Neural progenitor cell (in vitro differentiated cells): ENCODE data around the gene ARHGAP23. TPM values are rescaled to one million over a fixed set of nuclear protein-coding genes. Genes with fewer than 3 reads are reported as not detected.

Experiments used
- DNase-seq: peaks from one replicate; pipeline ENCODE4 v3.0.0-alpha.2; 2016; ENCODE audit warnings: low spot score
- H2AFZ ChIP-seq: fragments of 200-600 bp; sonication (generic); replicated peaks from 2 replicates; pipeline ENCODE4 v1.6.1; 2016; ENCODE audit warnings: antibody characterized with exemption
- H3F3A ChIP-seq: fragments of 200-600 bp; sonication (generic); 2 replicates; pipeline ENCODE4 v1.6.1; 2016; ENCODE audit warnings: antibody characterized with exemption, low read depth
- H3K27ac ChIP-seq: fragments of 200-600 bp; sonication (generic); 2 replicates; pipeline ENCODE4 v1.5.1; 2016; ENCODE audit warnings: mild to moderate bottlenecking
- H3K27me3 ChIP-seq: fragments of 200-600 bp; sonication (generic); 2 replicates; pipeline ENCODE4 v1.6.1; 2016; ENCODE audit warnings: mild to moderate bottlenecking, moderate library complexity
- H3K36me3 ChIP-seq: fragments of 200-600 bp; sonication (generic); 2 replicates; pipeline ENCODE4 v1.5.1; 2016
- H3K4me1 ChIP-seq: fragments of 200-600 bp; sonication (generic); 2 replicates; pipeline ENCODE4 v1.6.1; 2016; ENCODE audit warnings: mixed run types
- H3K4me2 ChIP-seq: fragments of 200-600 bp; sonication (generic); 2 replicates; pipeline ENCODE4 v1.6.1; 2016
- H3K4me3 ChIP-seq: fragments of 200-600 bp; sonication (generic); 2 replicates; pipeline ENCODE4 v1.5.1; 2016
- H3K79me2 ChIP-seq: fragments of 200-600 bp; sonication (generic); 2 replicates; pipeline ENCODE4 v1.6.1; 2016; ENCODE audit warnings: low read depth
- H3K9ac ChIP-seq: fragments of 200-600 bp; sonication (generic); 2 replicates; pipeline ENCODE4 v1.6.1; 2016
- H3K9me3 ChIP-seq: fragments of 200-600 bp; sonication (generic); 2 replicates; pipeline ENCODE4 v1.5.1; 2016; ENCODE audit warnings: low read depth
- H4K20me1 ChIP-seq: fragments of 200-600 bp; sonication (generic); 2 replicates; pipeline ENCODE4 v1.6.1; 2016; ENCODE audit warnings: low read depth
- H3K27ac Mint-ChIP-seq: 3 replicates; pipeline ENCODE4 v1.8.0; 2021; ENCODE audit warnings: mixed read lengths
- H3K27me3 Mint-ChIP-seq: 2 replicates; pipeline ENCODE4 v1.8.0; 2022; ENCODE audit warnings: low read depth, mild to moderate bottlenecking, inconsistent platforms, moderate library complexity, mixed read lengths; ENCODE audit not compliant: insufficient read depth
- H3K36me3 Mint-ChIP-seq: 3 replicates; pipeline ENCODE4 v1.8.0; 2021; ENCODE audit warnings: mixed read lengths
- H3K4me1 Mint-ChIP-seq: 3 replicates; pipeline ENCODE4 v1.8.0; 2021; ENCODE audit warnings: mixed read lengths
- H3K4me3 Mint-ChIP-seq: 3 replicates; pipeline ENCODE4 v1.8.0; 2021; ENCODE audit warnings: mild to moderate bottlenecking, moderate library complexity, mixed read lengths
- H3K9me3 Mint-ChIP-seq: 3 replicates; pipeline ENCODE4 v1.8.0; 2020; ENCODE audit warnings: mixed read lengths
- CTCF ChIP-seq: fragments of 200-600 bp; sonication (generic); IDR thresholded peaks from 2 replicates; pipeline ENCODE4 v1.5.1; 2017; ENCODE audit warnings: antibody characterized with exemption, mild to moderate bottlenecking
- EZH2 ChIP-seq: fragments of 200-600 bp; sonication (generic); IDR thresholded peaks from 2 replicates; pipeline ENCODE4 v1.6.1; 2017; ENCODE audit warnings: antibody characterized with exemption, mild to moderate bottlenecking, moderate library complexity
- EZH2phosphoT487 ChIP-seq: fragments of 200-600 bp; sonication (generic); IDR thresholded peaks from 2 replicates; pipeline ENCODE4 v1.6.1; 2017; ENCODE audit warnings: antibody characterized with exemption
- total RNA-seq: library from RNA; depleted of rRNA; stranded (reverse); fragments of >200 nt; gene quantifications from 2 replicates; pipeline ENCODE4 v1.2.3, GENCODE V29; 2015; ENCODE audit warnings: low replicate concordance

The ARHGAP23 gene
- total RNA-seq, 1 donor from 2014 or later = 6.1 TPM

GRCh38 chr17:38448208-38448771, 20.0 kb downstream of the ARHGAP23 start:
- H3K36me3 Mint-ChIP-seq = no peaks in the 10 kb centered on the region

GRCh38 chr17:38449364-38449763, 21.1 kb downstream of the ARHGAP23 start:
- Mint-ChIP-seq H3K27ac (no peak overlapping the region), H3K9me3 (no peaks in the 10 kb centered on the region), H3K27me3 (peaks cover 32% of the 10 kb centered on the region), H3K36me3 (no peaks in the 10 kb centered on the region), H3K4me1 (peaks cover 44% of the 10 kb centered on the region), H3K4me3 (peak overlapping the region; percentile 54)
- peaks cover 37% of the 10 kb centered on the region for H3K4me1 ChIP-seq
- H2AFZ ChIP-seq = no peak overlapping the region
- H3K4me3 ChIP-seq = no peak overlapping the region
- H3K36me3 ChIP-seq = no peaks in the 10 kb centered on the region
- H4K20me1 ChIP-seq = no peaks in the 10 kb centered on the region
- no peak overlapping the region for H3K27ac ChIP-seq
- peaks cover 30% of the 10 kb centered on the region for H3F3A ChIP-seq
- no peak for DNase-seq
- TF ChIP-seq CTCF = no peak
- TF ChIP-seq EZH2 = no peak
- no peak for TF ChIP-seq EZH2phosphoT487
- H3K79me2 ChIP-seq = peaks cover 4% of the 10 kb centered on the region
- peaks cover 9% of the 10 kb centered on the region for H3K27me3 ChIP-seq
- H3K9ac ChIP-seq = no peak overlapping the region
- H3K9me3 ChIP-seq = no peaks in the 10 kb centered on the region
- H3K4me2 ChIP-seq = no peak overlapping the region

More at GRCh38 chr17:38448208-38448771, 20.0 kb downstream of the ARHGAP23 start:
- H3K9ac ChIP-seq = no peak overlapping the region
- Mint-ChIP-seq H3K4me1 (peaks cover 47% of the 10 kb centered on the region), H3K27me3 (peaks cover 31% of the 10 kb centered on the region), H3K27ac (no peak overlapping the region), H3K4me3 (no peak overlapping the region), H3K9me3 (no peaks in the 10 kb centered on the region)
- no peaks in the 10 kb centered on the region for H4K20me1 ChIP-seq
- H3K36me3 ChIP-seq = no peaks in the 10 kb centered on the region
- DNase-seq = no peak
- H3K4me2 ChIP-seq = no peak overlapping the region
- peaks cover 39% of the 10 kb centered on the region for H3K4me1 ChIP-seq
- no peak for TF ChIP-seq EZH2phosphoT487
- TF ChIP-seq CTCF = no peak
- TF ChIP-seq EZH2 = no peak
- no peak overlapping the region for H2AFZ ChIP-seq
- H3K79me2 ChIP-seq = peaks cover 2% of the 10 kb centered on the region
- no peak overlapping the region for H3K4me3 ChIP-seq
- H3K27me3 ChIP-seq = peaks cover 4% of the 10 kb centered on the region
- peaks cover 30% of the 10 kb centered on the region for H3F3A ChIP-seq
- H3K9me3 ChIP-seq = no peaks in the 10 kb centered on the region
- no peak overlapping the region for H3K27ac ChIP-seq

GRCh38 chr17:38450557-38451029, 22.3 kb downstream of the ARHGAP23 start:
- H3K4me1 ChIP-seq = peaks cover 47% of the 10 kb centered on the region
- no peaks in the 10 kb centered on the region for H4K20me1 ChIP-seq
- H3K9me3 ChIP-seq = no peaks in the 10 kb centered on the region
- Mint-ChIP-seq H3K9me3 (no peaks in the 10 kb centered on the region), H3K36me3 (no peaks in the 10 kb centered on the region), H3K27ac (peak overlapping the region; percentile 11), H3K27me3 (peaks cover 39% of the 10 kb centered on the region), H3K4me3 (peak overlapping the region; percentile 69), H3K4me1 (peaks cover 50% of the 10 kb centered on the region)
- peaks cover 38% of the 10 kb centered on the region for H3F3A ChIP-seq
- no peak overlapping the region for H2AFZ ChIP-seq
- peak overlapping the region; percentile 18 for H3K4me3 ChIP-seq
- H3K9ac ChIP-seq = no peak overlapping the region
- H3K36me3 ChIP-seq = no peaks in the 10 kb centered on the region
- peak overlapping the region; percentile 71 for H3K4me2 ChIP-seq
- H3K79me2 ChIP-seq = peaks cover 7% of the 10 kb centered on the region
- no peak for TF ChIP-seq EZH2
- TF ChIP-seq EZH2phosphoT487 = no peak
- no peak for TF ChIP-seq CTCF
- H3K27me3 ChIP-seq = peaks cover 10% of the 10 kb centered on the region
- peak overlapping the region; percentile 11 for H3K27ac ChIP-seq
- no peak for DNase-seq
